HG02938 (cell line): ENCODE results near the gene CHMP4A.

Experiments used
- ATAC-seq: cut with Tn5 transposase; IDR thresholded peaks from one replicate; pipeline ENCODE4 v1.9.1; 2021; ENCODE audit warnings: mild to moderate bottlenecking, moderate library complexity; ENCODE audit not compliant: unreplicated experiment

The CHMP4A gene

DNA sequence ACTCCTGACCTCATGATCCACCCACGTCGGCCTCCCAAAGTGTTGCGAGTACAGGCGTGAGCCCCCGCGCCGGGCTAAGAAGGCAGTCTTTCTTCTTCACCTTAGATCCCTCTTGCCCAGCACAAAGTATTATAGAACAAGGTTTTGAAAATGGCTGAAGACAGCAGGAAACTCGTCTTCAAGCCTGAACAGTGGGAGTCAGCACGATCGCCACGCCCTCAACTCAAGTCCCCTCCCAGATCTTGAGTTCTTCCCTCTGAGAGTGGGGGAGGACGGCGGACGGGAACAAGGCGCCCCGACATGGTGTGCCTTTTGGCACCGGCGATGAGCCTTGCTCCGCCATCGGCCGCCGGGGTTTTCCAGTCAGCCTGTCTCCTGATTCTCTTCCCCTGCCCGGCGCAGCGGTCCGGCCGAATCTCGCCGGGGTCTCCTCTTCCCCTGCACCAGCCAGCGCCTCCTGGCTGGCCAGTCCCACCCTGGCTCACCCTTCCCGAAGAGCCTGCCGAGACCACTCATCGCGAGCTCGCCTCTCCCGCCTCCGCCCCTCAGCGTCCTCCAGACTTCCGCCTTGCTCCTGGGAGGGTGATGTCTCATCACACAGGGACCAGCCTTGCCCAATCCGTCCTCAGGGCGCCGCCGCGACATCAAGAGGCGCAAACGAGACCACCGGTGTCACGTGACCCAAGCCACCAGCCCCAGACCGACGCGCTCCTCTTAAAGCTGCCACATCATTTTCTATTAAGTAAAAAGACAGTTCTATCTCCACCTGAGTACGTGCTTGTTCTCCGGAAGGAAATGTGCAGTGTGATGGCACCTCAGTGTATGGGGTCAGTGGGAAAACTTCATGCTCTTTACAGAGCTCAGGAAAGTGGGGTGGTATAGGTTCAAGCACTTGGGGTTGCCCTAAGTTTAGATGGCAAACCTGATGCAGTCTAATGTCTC, at the start of gene CHMP4A:
Gene CHMP4A (minus strand): TSS at position 565 of the 942 bp plus-strand sequence. CDS start 49 bp downstream, at position 516.
- peak; percentile 79 for ATAC-seq

- no peak for ATAC-seq
Observed at GRCh38 chr14:24261969-24262327, 48.7 kb upstream of the CHMP4A start.

DNA sequence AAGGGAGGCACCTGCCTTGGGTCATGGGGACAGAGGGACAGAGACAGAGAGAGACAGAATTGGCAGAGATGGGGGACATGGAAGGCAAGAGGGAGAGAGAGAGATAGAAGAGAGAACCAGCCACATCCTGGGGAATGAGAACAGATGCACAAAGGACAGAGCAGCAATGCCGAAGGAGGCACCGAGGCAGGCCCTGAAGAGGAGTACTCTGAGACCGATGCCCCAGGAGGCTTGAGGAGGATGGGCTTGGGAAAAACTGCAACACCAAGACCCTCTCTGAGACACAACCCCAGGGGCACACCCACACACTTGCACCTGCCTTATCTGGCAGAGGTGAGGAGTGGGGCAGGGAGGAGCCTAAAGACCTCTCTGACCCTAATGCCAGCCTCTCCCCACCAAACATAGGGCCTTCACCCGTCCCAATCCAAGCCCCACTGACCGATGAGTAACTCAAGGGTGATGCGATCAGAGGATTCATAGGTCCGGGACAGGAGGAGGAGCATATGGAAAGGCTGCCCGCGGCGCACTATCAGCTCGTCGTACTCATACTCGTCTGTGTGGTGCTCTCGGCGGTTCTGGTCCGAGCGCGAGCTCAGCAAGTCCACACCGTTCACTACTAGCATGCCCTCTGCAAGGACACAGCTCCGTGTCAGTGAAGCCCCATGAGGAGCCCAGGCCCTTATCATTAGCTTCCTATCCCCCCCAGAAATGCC, 48.1 kb upstream of the CHMP4A start:
- ATAC-seq: no peak

DNA sequence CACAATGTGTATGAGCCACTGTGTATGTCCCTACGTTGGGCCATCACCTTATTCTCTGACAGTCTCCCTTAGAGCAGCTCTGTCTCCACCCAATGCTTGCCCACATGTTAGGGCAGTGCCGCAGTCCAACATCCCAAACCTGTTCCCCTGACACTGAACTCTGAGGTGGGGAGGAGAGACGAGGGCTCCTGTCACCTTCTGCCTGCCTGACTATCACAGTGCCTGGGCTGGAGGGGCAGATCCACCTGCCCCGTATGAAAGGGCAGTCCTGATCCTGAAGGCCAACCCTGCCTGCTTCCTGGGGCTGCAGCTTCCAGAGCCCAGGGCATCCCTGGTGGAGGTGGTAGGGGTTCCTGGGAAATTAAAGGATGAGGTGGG, 47.5 kb upstream of the CHMP4A start:
- no peak for ATAC-seq

GRCh38 chr14:24260026-24260779, 46.9 kb upstream of the CHMP4A start:
- no peak for ATAC-seq

DNA sequence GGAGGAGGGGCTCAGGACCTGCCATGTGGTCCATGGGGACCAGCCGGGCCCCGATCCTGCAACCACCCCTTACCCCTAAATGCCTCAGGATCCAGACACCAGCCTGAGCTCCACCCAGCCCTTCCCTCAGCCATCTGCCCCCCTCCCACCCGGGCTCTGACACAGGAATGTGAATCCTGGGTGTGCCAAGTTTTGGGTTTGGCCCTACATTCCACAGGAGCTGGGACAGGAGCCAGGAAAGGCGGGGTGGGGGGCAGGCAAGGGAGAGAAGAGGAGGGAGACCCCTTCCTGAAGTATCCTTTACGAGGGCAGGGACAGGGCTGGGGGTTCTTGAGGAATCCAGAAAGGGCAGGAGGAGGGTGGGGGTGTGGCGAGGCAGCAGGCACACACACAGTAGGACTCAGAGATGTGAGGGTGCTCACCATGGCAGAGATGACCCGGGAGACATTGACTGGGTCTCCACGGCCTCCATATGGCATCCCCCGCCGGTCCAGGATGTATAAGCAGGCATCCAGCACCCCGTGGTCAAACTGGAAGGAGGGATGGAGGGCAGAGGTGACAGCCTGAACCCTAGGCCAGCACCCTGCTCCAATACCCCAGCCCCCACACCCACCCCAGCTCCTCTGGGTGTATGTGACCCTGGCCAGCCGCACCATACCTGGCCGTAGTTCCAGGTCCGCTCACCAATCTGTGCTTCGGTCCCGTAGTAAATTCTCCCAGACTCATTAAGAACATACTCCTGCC, 46.2 kb upstream of the CHMP4A start:
- no peak for ATAC-seq

GRCh38 chr14:24258548-24259265, 45.4 kb upstream of the CHMP4A start:
- ATAC-seq: no peak

GRCh38 chr14:24258119-24258518, 44.8 kb upstream of the CHMP4A start:
- ATAC-seq: no peak

DNA sequence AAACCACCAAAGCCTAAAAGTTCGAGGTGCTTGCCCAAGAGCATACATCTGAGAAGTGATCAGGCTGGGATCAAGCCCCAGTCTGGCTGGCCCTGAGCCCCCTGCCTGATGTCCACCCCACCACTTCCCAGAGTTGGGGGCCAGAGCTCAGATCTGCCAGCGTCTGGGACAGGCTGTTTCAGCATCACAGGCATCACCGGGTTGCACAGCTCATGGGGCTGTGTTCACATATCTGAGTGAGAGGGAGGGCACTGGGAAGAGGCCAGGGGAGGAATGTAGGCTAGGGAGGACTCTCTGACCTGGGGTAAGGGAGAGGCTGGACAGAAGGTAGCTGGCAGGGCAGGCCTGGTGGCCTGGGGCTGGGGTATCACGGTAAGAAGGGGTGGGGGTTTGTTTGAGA, 43.7 kb upstream of the CHMP4A start:
- ATAC-seq: no peak

DNA sequence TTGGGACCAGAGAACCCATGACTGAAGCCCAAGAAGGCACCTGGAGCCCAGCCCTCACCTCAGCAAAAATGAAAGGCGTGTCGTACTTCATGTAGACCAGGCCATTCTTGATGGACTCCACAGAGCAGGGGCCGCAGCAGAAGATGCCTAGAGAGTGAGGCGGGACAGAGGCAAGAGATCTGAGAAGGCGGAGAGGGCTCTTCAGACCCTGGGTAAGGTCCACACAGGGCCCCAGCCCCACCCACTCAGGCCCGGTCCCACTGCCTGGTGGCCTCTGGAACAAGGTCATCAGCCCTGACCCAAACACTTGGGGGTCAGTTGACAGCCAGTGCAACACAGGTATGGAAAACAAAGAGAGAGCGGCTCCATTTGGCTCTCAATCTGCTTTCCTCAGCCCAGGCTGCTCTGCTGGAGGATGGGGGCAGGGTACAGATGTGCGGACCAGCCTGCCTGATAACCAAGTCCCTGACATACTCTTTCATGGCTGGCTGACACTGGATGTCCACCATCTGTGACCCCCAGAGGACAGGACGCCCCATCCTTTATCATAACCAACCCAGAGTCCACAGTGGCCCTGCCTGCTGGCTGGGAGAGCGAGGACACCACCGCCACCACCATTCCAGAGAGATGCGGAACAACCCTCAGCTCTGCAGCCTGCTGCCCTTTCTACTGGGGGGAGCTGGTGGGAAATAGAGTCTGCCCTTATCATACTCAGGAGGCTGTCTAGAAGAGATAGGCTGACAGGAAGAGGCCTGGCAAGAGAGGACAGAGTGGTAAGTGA, 42.8 kb upstream of the CHMP4A start:
- no peak for ATAC-seq

DNA sequence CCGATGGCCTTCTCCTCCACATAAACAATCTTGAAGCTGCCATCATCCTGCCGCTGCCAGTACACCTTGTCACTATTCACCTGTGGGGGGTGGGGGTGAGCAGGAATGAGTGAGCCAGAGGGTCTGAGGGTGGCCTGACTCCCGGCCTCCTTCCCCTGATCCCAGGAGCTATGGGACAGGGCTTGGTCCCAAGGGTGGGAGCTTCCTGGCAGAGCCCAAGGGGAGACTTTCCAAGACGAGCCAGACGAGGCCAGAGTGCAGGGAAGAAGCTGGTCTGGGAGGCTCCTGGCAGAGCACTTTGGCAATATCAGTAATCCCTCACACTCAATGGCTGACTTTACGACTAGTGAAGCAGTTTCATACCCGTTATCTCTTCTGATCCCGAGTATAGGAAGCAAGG, 42.1 kb upstream of the CHMP4A start:
- ATAC-seq: no peak

DNA sequence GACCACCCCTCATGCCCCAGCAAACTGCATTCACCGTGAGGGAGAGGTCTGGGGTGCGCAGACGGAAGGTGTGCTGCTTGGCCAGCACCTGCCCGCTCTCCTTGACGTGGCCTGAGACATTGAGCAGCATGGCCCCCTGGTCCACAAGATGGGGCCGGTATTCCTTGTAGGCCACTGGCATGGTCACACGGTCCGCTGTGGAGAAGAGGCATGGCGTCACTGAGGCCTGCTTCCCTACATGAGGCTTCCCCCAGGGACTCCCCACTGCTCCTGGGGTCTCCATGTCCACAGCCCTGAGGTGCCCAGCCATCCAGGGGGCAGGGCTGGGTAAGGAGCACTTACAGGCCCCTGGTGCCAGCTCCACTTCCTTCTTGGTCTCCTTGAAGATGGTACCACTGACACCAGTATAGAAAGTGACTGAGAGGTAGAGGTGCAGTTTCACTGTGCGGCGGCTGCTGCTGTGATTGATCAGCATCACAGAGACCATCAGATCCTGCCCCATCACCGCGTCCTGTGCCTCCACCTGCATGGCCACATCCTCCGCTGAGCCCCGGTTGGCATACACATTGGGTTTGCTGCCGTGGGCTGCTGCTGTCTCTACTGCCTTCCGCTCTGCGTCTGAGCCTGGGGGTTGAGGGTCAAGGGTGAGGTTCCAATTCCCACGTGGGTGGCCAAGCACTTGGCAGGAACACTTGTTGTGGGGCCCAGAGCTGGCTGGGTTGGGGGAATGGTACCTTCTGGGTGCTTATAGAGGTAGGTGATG, 41.5 kb upstream of the CHMP4A start:
- ATAC-seq: no peak

DNA sequence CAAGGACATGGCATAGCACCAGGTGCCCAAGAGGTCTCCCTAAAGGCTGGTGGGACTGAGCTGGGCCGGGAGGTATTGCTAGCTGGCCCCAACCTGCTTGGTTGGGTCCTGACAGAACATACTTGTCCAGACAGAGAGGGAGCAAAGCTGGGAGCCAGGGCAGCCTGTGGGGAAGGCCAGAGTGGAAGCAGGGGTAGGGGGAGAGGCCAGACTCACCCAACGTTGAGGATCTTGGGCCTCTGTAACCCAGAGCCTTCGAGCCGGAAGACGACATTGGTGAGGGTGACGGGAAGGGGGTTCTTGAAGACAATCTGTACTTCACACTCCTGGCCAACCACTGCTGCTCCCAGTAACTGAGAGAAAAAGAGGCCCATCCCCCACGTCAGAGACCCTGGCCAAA, 40.6 kb upstream of the CHMP4A start:
- no peak for ATAC-seq

DNA sequence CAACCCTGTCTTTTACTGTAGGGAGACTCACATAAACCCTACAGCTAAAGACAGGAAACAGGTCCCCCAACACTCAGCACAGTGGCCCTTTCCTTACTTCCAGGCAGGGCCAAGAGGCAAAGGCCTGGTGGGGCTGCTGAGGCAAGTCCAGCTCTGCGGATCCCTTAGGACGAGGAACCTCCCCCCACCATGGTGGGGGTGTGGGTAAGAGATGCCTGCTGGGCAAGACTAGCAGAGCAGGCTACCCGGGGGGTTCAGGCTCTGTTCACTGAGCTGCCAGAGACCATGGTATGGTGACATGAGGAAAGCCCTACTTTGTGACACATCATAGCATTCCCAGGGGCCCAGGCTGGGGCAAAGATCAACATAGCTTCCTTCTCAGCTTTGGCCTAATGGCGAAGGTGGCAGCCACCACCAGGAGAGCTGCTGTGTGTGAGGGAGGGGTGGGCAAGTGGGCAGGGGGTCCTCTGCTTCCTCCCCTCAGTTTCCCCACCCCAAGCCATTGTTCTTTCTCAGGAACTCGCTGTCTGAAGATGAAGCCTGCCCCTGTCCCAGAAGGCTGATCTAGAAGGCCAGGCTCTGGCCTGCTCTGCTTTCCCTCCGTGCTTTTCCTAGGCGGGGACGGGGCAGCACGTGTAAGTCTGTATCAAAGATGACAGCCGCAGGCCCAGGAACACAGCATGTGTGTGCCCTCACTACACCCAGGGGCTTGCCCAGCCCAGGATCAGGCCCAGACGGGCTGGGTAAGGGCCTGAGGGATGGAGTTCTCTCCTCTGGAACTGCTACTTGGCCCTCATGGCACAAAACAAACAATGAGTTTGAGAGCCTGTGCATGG, 39.2 kb upstream of the CHMP4A start:
- no peak for ATAC-seq

DNA sequence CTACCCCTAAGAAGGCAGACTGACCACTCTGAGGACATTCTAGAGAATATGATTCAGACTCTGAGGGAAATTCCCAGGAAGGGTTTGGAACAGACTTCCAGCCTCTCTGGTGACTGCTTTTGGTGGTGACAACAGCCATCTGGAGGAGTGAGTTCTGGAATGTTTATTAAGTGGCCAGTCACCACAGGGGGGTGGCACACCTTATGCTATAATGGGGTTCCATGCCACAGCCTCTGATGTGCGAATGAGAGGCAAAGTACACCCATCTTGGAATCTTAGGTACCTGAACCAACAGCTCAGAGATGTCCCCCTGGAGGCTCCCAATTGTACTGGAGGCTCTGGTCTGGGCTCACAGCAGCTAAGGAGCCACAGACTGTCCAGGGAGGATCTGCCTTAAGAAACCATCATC, 38.6 kb upstream of the CHMP4A start:
- ATAC-seq: no peak

DNA sequence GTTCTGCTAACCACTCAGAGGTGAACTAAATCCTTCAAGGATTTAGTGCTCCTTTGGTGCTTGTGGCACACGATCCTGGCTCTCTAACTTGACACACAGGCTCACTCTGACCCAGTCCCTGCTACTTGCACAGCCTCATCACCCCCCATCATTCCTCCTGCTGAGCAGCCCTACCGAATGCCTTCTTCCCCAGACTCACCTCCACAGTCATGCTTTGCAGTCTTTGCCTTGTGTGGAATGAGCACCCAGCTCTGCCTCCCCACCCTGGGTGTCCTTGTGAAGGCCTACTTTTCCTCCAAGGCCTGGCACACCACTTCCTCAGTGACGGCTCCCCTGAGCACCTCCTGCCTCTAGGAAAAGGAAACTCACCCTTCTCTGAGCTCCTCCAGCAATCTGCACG, 37.1 kb upstream of the CHMP4A start:
- ATAC-seq: no peak

- ATAC-seq: no peak
Observed at GRCh38 chr14:24249230-24250021, 36.1 kb upstream of the CHMP4A start.
